NCI-H345 (cell line): ENCODE measurements around the gene CREBBP.

Experiments used
- DNase-seq: peaks from one replicate; lab custom pipeline; 2025; lab: John Stamatoyannopoulos, UW

Gene CREBBP

DNA sequence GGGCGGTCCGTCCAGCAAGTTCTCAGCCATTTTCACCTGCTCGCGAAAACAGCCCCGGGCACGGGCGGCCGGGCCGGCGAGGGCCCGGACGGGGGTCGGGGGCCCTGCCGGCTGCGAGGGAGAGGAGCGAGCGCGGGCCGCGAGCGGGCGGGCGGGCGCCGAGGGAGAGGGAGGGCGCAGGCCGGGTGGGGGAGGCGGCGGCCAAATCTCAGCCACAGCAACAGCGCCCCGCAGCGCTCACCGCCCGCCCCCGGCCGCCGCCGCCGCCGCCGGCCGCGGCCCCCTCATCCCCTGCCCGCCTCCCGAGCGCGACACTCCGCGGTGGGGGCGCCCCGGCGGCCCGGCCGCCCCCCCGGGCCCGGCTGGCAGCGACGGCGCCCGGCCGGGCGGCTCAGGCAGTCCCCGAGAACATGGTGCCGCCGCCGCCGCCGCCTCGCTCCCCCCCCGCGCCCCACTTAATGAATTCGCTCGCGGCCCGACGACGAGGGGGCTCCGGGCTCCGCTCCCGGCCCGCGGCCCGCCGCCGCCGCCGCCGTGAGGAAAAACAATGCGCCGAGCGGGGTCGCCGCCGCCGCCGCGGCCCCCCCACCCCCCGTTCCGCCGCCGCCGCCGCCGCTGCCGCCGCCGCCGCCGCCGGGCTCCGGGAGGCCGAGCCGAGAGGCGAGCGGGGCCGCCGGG lies 487 bp downstream of the CREBBP start:
- DNase-seq = peak; percentile 37

DNA sequence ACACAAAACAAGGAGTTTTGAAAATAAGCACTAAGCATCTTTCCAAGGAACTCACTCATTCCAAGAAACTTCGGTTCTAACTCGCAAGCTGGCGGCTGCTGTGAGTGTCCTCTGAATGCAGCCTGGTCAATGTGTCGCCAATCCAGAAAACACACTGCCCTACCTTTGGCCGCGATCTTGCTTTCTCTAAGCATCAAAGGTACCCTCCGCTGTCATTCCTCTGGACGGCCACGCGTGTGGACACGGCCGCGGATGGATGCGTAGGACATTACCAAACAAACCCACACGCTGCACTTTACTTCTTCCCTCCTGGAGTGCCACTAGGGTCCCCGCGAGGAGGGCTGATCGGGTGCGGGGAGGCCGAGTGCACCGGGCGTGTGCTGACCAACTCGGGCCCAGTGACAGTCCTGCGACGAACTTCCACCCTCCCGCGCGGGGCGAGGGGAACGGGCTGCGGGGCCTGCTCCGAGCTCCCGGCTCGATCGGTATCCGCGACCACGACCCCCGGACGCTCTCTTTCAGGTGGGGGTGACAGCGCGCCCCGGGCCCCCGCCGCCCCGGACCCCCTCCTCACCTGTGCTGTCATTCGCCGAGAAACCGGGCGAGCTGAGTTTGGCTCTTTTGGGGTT lies 1.1 kb downstream of the CREBBP start:
- no peak for DNase-seq

DNA sequence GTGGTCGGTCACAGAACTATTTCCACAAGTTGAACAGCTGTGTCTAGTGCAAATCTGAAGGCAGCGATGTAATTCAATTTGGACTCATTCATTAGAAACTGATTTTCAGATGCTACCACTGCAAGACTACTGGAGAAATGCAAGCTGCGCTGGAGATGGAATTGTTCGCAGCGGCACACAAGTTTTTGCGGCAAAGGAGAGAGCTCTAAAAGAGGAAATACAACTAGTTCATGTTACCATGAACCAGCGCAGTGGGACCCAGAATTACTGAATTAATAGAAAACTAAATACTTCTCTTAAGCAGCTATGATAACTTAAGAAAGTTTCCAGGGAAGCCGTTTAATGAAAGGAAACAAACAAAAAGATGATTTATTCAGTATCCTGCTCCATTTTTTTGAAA lies 1.9 kb downstream of the CREBBP start:
- no peak for DNase-seq

DNA sequence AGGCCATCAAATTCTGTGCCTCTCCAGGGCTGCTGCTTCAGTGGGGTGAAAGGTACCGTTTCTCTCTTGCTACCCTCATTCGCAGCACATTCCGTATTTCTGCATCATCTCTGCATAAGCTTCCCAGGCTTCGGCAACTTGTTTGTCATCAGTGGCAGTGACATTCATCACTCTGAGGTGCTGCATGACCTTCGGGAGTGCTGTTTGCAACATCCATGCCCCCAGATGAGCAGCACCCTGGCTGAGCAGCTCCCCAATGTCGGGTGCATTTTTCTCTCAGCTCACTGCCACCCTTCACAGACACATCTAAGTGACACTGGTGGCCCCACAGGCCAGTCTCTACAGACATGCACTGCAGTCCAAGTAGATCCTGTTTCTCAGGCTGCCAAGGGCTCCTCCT lies 3.8 kb downstream of the CREBBP start:
- DNase-seq = no peak

DNA sequence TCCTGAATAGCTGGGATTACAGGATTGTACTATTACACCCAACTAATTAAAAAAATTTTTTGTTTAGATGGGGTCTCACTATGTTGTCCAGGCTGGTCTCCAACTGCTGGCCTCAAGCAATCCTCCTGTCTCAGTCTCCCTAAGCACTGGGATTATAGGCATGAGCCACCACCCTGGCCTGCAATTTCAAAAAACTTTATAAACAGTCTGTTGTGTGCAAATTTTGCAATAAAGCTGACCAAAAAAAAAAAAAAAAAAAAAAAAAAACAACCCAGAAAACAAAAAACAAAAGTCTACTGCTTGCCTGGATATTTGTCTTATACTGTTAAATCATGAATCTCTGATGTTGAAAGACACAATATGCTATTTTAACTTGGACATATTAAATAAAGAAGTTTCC lies 4.4 kb downstream of the CREBBP start:
- no peak for DNase-seq

DNA sequence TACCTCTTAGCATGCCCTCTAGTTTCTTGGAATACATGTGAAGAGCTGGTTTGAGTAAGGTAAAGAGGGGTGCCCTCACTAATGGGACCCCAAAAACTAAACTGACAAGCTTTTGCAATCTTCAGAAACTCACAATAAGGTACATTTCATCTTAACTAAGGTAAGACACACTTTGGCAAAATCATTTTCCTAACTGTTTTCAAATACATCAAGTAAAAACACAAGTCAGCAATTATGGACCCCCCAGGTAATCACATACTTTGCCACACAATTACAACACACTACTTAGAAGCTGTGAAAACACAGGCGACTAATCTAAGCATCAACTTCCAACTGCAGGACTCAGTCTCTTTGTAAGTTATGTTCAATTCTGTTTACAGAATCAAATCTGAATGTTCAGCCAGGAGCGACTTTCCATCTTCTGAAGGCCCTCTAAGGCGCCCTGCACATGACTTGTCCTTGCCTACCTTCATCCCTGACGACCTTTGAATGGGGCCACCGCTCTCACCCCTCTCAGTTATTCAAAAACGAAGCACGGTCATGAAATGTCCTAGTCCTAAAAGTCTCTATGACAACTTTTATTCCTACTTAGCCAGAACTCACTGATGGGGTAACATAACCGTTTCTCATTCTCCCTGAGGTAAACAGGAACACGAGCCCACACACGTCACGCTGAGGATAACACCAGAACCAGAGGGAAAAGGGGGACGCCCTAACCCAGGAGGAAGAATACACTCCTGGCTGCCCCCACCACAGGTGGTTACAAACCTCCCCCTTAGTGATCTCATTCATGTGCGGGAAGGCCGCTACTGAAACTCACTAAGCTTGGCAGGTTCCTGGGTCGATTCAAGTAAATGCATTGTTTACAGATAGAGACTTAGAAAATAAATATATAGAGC lies 5.5 kb downstream of the CREBBP start:
- DNase-seq = no peak

DNA sequence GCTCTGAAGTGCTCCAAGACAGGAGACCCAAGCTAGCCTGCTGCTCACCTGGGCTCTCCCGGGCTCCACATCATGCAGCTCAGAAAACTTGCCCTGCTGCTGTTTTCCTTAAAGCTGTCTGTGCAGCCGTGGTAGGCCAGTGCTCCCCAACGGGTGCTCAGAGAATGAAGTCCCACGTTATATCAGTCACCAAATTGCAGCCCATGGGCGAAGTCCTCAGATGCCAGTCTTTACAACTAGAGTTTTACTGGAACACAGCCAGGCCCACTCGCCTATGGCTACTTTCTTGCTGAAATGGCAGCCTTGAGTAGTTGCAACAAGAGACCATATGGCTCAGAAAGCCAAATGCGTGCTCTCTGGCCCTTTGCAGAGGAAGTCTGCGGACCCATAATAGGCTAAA lies 6.3 kb downstream of the CREBBP start:
- DNase-seq = no peak

DNA sequence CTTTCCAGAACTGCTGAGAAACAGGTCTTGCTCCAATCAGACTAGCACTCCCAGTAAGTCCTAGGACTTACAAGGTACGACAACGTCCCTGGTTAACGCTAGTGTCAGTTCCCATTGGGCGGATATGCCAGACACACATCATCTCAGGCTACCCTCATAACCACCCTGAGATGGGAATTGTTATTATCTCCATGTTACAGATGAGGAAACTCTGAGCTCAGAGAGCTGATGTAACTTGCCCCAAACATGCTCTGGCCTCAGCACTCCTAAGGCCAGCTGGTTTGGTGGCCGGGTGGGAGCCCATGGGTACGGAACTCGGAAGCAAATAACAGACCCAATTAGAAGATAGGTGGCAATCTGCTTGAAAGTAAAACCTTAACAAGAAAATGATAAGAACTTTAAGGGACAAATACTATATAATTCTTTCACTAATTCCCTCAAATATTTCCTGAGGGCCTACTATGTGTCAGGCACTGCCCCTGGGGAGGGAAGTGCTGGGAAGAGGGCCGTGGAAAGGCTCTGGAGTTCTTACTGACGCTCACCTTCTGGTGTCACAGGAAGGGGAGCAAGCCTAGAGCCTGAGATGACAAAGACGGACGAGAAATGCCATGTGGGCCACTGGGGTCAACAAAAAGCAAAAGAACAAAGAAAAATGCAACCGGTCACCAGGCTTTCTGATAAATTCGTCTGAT lies 6.9 kb downstream of the CREBBP start:
- no peak for DNase-seq

DNA sequence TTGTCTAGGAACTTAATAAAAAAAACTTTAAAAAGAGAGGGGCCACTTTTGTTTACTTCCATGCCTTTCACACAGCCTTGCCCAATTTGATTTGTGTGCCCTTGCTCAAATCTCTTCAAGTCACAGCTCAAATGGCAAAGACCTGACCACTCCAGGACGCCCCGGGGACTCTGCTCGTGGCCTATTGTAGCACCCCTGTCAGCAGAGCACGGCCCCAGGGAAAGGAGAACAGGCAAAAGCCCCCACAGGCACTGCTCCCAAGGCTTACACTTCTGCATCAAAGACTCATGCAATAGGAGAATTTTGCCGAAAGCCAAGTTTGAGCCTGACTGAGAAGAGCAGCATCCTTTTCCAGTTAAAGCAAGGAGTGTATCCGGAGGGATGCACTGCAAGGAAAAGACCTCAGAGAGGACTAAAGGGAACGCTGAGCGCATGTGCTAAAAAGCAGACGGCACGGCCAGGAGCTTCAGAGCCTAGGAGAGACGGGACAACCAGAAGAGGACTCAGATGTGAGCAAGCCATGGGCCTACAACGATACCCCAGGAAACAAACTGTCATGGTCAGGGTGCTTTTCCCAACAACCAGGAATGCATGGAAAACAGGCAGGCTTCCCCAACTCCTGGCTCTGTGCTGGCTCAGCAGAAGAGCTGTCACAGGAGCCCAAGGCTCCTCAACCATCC lies 8.2 kb downstream of the CREBBP start:
- DNase-seq = no peak

DNA sequence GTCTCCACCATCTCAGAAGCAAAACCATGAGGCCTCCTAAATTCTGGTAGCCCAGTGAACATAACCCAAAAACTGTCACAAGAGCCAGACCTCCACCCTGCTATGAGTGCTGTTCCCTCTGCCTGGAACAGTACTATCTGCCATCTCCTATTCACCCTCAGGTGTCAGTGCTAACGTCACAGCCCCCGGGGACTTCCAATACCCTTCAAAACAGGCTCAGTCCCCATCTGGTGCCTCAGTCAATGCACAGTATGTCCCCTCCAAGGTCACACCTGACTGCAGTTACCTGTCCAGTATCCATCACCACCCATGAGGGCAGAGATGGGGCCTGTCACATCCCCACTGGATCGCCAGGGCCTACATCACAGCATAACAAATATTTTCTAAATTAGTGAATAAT lies 11.5 kb downstream of the CREBBP start:
- no peak for DNase-seq

DNA sequence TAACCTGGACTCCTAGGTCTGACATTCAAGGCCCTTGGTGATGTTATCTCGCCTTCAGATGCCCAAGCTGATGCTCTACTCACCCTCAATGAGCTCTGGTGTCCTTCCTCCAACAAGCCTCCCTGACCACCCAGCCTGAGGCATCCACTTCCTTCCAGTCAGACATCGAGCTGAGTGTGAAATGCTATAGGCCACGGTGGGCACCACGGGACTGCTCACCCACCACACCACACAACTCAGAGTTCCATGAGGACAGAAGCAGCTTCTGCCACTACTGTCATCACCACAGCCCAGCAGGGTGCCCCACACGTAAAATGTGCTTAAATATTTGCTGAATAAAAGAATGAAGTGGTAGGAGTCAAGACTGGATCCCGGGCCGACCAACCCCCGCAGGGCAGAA lies 12.0 kb downstream of the CREBBP start:
- DNase-seq = no peak

DNA sequence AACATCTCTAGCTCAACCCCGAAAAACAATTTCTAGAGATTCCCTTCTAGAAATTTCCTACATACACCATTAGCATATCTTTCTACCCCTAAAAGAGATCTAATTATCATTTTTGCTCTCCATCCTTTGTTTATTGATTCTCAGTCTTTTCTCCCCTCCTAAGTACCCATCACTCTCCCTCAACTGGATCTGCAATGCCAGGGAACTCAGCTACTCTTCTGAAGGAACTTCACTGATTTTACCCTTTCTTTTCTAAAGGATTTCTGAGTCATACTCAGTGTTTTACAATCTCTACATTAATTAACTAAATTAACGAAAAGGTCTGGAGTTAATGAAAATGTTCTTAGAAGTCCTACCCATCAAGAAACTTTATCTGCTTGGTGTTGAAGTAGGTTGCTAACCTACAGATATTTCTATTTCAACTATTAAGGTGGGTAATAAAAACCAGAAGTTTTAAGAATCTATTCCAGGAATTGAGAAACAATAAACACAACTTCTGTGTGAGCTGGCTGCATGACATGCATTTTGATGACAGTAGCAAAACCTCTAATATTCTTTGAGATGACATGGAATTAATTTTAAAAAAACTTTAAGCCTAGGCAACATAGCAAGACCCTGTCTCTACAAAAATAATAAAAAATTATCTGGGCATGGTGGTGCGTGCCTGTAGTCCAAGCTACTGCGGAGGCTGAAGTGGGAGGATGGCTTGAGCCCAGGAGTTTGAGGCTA lies 13.6 kb downstream of the CREBBP start:
- DNase-seq = no peak

DNA sequence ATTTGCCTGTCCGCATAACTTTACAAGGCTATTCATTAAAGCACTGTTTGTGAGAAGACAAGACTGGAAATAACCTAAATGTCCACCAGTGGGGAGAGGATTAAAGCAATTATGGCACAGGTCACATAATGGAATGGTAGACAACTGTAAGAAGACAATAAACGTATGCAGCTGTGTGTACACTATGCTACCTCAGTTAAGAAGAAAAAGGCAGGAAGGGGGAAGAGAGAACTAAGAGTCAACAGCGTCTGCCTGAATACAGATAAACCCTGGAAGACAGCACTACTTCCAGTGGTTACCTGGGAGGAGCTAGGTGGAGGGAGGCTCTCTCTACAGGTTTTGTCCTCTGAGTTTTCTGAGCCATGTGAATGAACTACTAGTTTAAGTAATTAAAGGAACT lies 15.3 kb downstream of the CREBBP start:
- no peak for DNase-seq

DNA sequence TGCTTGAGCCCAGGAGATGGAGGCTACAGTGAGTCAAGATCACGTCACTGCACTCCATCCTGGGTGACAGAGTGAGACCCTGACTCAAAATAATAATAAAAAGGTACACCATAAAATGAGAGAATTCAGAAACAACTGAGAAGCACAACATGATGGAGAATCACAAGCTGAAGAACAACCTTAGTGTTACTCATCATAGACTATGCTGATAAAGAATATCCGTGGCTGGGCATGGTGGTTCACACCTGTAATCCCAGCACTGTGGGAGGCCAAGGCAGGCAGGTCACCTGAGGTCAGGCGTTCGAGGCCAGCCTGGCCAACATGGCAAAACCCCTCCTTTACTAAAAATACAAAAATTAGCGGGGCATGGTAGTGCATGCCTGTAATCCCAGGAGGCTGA lies 16.0 kb downstream of the CREBBP start:
- DNase-seq = no peak

DNA sequence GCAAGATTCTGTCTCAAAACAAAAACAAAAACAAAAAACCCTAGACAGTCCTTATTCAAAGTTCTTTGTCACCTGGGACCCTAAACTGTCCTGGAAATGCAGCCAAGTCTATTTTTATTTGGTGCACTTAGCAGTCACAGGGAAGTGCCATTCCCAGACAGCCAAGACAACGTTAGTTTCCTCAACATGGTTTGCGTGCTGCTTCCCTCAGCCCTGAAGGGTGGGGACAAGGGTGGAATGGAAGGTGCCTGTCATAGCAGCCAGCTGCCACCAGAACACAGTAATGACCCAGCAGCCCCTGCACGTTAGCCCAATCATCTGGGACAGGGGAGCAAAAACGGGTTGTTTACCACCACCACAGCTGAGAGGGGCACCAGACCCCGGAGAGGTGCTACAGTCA lies 16.9 kb downstream of the CREBBP start:
- DNase-seq = no peak

DNA sequence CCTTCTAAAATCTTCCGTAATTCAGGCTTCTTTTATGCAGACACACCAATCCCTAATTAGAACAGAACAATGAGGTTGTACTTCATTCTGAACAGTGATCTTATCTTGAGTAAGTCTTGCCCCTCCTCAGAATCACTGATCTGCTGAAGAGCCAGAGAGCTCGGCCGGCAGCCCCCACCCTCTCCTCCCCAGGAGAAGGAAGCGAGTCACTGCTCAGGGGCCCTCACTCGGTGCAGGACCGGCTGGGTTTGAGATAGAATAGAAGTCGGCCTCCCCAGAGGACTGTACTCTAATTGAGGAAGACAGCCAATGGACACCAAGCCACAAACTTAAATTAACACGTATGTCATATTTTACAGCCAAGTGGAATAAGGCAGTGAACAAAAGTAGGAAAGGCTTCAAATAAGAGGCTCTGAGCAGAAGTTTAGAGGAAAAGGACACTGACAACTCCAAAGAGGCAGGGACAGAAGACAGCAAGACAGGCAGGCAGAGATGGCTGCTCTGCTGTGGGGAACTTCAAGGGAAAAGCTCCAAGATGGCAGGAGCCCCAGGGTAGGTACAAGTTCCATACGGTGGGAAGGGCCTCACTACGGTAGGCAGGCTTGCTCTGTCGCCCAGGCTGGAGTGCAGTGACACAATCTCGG lies 18.6 kb downstream of the CREBBP start:
- DNase-seq = no peak

DNA sequence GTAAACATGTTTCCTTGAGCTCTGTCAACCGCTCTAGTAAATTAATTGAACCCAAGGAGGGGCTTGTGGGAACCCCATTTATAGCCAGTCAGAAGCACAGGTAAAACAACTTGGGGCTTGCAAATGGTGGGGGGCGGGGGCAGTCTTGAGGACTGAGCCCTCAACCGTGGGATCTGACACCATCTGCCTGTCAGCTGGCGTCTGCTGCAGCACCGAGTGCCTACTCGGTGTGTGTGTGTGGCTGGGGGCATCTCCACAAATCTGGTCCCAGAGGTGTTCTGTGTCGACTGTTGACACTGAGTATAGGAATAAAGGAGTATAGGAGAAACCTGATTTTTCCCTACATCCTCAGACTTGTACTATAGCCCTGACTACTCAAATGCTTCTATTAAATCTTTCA lies 20.6 kb downstream of the CREBBP start:
- DNase-seq = no peak

DNA sequence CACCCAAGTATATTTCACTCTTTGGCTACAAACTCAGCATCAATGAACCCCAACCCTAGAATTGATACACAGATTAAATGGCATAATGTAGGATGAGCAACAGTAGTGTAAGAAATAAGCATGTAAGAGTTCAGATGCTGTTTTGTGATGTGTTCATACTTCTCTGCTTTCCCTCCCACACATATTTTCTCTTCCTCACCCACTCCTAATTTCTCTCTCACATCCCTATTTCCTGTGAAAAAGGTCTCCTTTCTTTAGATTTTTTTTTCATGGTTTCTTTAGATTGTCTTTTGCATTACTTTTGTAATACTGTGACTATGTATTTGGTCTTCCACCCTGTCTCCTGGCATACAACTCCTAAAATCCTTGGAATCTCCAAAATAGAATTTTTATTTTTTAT lies 21.7 kb downstream of the CREBBP start:
- no peak for DNase-seq

DNA sequence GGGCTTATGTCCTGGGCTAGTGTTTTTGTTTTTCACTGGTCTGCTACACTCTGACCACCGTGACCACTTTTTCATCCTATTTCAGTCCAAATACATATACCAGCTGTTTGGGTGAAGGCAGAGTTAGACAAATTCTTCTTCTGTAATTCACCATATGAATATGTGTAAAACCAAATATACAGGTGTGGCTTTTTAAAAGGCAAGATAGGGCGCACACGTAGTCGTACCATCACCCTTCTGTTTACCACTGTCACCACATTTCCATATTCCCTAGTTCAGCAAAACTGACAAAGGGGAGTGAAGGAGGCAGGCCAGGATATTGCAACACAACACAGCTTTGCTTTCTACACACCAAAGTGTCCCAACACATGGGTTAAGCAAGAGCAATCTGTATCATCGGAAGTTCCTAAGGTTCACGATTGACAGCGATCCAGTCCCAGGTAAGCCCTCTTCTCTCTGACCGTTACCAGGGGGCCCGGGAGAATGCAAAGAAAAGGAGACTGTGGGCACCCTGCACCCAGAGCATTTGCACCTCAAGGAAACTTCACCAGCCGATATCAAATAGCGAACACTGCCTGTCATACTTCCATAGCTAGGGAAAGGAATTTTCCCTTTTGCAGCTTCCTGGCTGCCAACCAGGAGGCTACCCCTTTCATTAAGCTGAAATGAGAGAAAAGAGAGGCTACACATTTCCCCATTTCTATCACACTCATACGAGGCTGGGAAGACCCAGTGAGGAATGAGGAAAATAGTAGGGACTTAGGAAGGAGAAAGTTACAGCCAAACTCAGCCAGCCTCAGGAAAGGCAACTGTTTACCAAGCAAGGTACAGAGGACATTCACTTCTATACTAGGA lies 23.1 kb downstream of the CREBBP start:
- no peak for DNase-seq
